ENCODE measurements around the gene N4BP2L2. TPM values are rescaled to one million over a fixed set of nuclear protein-coding genes. Genes with fewer than 3 reads are reported as not detected.

N4BP2L2 gene
- polyA plus RNA-seq, 1 donor from 2014 or later: 317 TPM

DNA sequence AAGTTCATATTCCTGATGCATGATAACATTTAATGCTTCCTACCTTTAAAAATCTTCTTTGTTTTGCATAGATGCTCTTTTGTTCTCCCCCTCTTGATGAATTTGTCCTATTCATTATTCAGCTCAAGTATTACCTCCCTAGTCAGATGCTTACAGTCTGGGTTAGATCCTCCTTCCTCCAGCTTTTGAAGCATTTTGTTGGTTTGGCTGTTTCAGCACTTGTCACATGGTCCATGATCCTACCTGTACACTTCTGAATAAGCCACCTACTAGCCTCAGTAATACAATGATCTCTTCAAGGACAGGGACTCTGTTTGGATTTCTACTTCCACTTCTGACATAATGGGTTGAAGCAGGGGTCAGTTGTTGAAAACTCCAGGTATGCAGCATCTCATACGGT lies 148.1 kb downstream of the N4BP2L2 start:
- Histone ChIP-seq H3K4me2 (ENCODE audit: low read length) (no peak overlapping the region), H3K9ac (ENCODE audit: low read length) (no peak overlapping the region), H3K4me3 (ENCODE audit: low read length) (no peak overlapping the region), H3K79me2 (replicated peaks; ENCODE audit: insufficient read depth, low read length) (no peaks in the 10 kb centered on the region), H3K9me3 (ENCODE audit: low read length) (no peaks in the 10 kb centered on the region), H3F3A (ENCODE audit: insufficient read depth, low read length, poor library complexity, severe bottlenecking) (no peaks in the 10 kb centered on the region), H2AFZ (ENCODE audit: low read depth, low read length) (no peak overlapping the region), H3K27ac (ENCODE audit: low read length) (no peak overlapping the region), H3K27me3 (ENCODE audit: insufficient read depth, low read depth, low read length) (no peaks in the 10 kb centered on the region), H3K36me3 (ENCODE audit: insufficient read depth, low read length) (no peaks in the 10 kb centered on the region), H3K9me2 (ENCODE audit: insufficient read depth, low read length) (no peaks in the 10 kb centered on the region), H4K20me1 (ENCODE audit: insufficient read depth) (no peaks in the 10 kb centered on the region)
- TF ChIP-seq POLR2AphosphoS5 (IDR thresholded peaks at IDR 0.05) (no peak), RAD21 (conservative IDR thresholded peaks at IDR 0.05) (no peak), MXI1 (conservative IDR thresholded peaks at IDR 0.05; ENCODE audit: poor library complexity, severe bottlenecking) (no peak), EZH2 (IDR thresholded peaks at IDR 0.05; ENCODE audit: borderline replicate concordance, insufficient read depth, low read length, poor library complexity, severe bottlenecking) (no peak), EP300 (conservative IDR thresholded peaks at IDR 0.05; ENCODE audit: poor library complexity, severe bottlenecking) (no peak), TAF1 (IDR thresholded peaks at IDR 0.05; ENCODE audit: low read depth) (no peak), SMC3 (conservative IDR thresholded peaks at IDR 0.05; ENCODE audit: poor library complexity) (no peak)
- TF ChIP-seq, protein P1, sequence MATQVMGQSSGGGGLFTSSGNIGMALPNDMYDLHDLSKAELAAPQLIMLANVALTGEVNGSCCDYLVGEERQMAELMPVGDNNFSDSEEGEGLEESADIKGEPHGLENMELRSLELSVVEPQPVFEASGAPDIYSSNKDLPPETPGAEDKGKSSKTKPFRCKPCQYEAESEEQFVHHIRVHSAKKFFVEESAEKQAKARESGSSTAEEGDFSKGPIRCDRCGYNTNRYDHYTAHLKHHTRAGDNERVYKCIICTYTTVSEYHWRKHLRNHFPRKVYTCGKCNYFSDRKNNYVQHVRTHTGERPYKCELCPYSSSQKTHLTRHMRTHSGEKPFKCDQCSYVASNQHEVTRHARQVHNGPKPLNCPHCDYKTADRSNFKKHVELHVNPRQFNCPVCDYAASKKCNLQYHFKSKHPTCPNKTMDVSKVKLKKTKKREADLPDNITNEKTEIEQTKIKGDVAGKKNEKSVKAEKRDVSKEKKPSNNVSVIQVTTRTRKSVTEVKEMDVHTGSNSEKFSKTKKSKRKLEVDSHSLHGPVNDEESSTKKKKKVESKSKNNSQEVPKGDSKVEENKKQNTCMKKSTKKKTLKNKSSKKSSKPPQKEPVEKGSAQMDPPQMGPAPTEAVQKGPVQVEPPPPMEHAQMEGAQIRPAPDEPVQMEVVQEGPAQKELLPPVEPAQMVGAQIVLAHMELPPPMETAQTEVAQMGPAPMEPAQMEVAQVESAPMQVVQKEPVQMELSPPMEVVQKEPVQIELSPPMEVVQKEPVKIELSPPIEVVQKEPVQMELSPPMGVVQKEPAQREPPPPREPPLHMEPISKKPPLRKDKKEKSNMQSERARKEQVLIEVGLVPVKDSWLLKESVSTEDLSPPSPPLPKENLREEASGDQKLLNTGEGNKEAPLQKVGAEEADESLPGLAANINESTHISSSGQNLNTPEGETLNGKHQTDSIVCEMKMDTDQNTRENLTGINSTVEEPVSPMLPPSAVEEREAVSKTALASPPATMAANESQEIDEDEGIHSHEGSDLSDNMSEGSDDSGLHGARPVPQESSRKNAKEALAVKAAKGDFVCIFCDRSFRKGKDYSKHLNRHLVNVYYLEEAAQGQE (IDR thresholded peaks at IDR 0.05; ENCODE audit: borderline replicate concordance): no peak
- TF ChIP-seq, protein P2, sequence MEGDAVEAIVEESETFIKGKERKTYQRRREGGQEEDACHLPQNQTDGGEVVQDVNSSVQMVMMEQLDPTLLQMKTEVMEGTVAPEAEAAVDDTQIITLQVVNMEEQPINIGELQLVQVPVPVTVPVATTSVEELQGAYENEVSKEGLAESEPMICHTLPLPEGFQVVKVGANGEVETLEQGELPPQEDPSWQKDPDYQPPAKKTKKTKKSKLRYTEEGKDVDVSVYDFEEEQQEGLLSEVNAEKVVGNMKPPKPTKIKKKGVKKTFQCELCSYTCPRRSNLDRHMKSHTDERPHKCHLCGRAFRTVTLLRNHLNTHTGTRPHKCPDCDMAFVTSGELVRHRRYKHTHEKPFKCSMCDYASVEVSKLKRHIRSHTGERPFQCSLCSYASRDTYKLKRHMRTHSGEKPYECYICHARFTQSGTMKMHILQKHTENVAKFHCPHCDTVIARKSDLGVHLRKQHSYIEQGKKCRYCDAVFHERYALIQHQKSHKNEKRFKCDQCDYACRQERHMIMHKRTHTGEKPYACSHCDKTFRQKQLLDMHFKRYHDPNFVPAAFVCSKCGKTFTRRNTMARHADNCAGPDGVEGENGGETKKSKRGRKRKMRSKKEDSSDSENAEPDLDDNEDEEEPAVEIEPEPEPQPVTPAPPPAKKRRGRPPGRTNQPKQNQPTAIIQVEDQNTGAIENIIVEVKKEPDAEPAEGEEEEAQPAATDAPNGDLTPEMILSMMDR (IDR thresholded peaks at IDR 0.05; ENCODE audit: poor library complexity, severe bottlenecking): no peak

DNA sequence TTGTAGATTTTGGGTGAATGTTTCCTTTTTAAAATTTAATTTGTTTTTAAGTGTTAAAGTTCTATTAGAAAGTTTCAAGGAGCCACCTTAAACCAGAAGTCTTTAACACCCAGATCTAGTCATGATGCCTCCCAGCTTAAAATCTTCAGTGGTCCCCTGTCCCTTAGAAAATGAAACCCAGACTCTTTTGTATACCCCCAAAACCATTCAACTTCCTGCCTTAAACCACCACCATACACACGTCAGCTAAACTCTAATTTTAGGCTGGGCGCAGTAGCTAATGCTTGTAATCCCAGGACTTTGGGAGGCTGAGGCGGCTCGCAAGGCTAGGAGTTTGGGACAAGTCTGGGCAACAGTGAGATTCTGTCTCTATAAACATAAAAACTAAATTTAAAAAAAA lies 148.5 kb downstream of the N4BP2L2 start:
- Histone ChIP-seq H3K27ac (ENCODE audit: low read length) (no peak overlapping the region), H3K9me2 (ENCODE audit: insufficient read depth, low read length) (no peaks in the 10 kb centered on the region), H4K20me1 (ENCODE audit: insufficient read depth) (no peaks in the 10 kb centered on the region), H3K27me3 (ENCODE audit: insufficient read depth, low read depth, low read length) (no peaks in the 10 kb centered on the region), H3K79me2 (replicated peaks; ENCODE audit: insufficient read depth, low read length) (no peaks in the 10 kb centered on the region), H3K4me2 (ENCODE audit: low read length) (no peak overlapping the region), H2AFZ (ENCODE audit: low read depth, low read length) (no peak overlapping the region), H3K4me3 (ENCODE audit: low read length) (no peak overlapping the region), H3K9ac (ENCODE audit: low read length) (no peak overlapping the region), H3K36me3 (ENCODE audit: insufficient read depth, low read length) (no peaks in the 10 kb centered on the region), H3F3A (ENCODE audit: insufficient read depth, low read length, poor library complexity, severe bottlenecking) (no peaks in the 10 kb centered on the region), H3K9me3 (ENCODE audit: low read length) (no peaks in the 10 kb centered on the region)
- TF ChIP-seq TAF1 (IDR thresholded peaks at IDR 0.05; ENCODE audit: low read depth) (no peak), EZH2 (IDR thresholded peaks at IDR 0.05; ENCODE audit: borderline replicate concordance, insufficient read depth, low read length, poor library complexity, severe bottlenecking) (no peak), MXI1 (conservative IDR thresholded peaks at IDR 0.05; ENCODE audit: poor library complexity, severe bottlenecking) (no peak), SMC3 (conservative IDR thresholded peaks at IDR 0.05; ENCODE audit: poor library complexity) (no peak), EP300 (conservative IDR thresholded peaks at IDR 0.05; ENCODE audit: poor library complexity, severe bottlenecking) (no peak), POLR2AphosphoS5 (IDR thresholded peaks at IDR 0.05) (no peak), RAD21 (conservative IDR thresholded peaks at IDR 0.05) (no peak)
- TF ChIP-seq, protein P2 (IDR thresholded peaks at IDR 0.05; ENCODE audit: poor library complexity, severe bottlenecking): no peak
- TF ChIP-seq, protein P1 (IDR thresholded peaks at IDR 0.05; ENCODE audit: borderline replicate concordance): no peak

Measured in neural cell (in vitro differentiated cells).